Ramos (cell line): ENCODE results near the gene TEX44.

Experiments
- in situ Hi-C: fragments of 300-500 bp; cut with MboI; formaldehyde crosslinking; loops from one replicate; pipeline ENCODE4 v1.14.3; 2022; ENCODE audit warnings: low sequenced_read_pairs; ENCODE audit not compliant: unreplicated experiment

TEX44 gene

GRCh38 chr2:231622963-231623362, 30.3 kb downstream of the TEX44 start:
- in situ Hi-C loops, result no loop called here

GRCh38 chr2:231626449-231626848, 33.8 kb downstream of the TEX44 start:
- in situ Hi-C loops, result no loop called here

GRCh38 chr2:231627384-231628120, 34.9 kb downstream of the TEX44 start:
- in situ Hi-C loops, result no loop called here

- in situ Hi-C loops, result no loop called here
Observed at GRCh38 chr2:231632559-231633142, 40.0 kb downstream of the TEX44 start.

GRCh38 chr2:231633241-231633976, 40.7 kb downstream of the TEX44 start:
- in situ Hi-C loops, result no loop called here

GRCh38 chr2:231634412-231634811, 41.7 kb downstream of the TEX44 start:
- in situ Hi-C loops, result no loop called here

GRCh38 chr2:231634951-231635875, 42.5 kb downstream of the TEX44 start:
- in situ Hi-C loops, result no loop called here

GRCh38 chr2:231640241-231640640, 47.6 kb downstream of the TEX44 start:
- in situ Hi-C loops, result no loop called here

GRCh38 chr2:231640641-231641111, 48.0 kb downstream of the TEX44 start:
- in situ Hi-C loops, result no loop called here

GRCh38 chr2:231642631-231643494, 50.2 kb downstream of the TEX44 start:
- in situ Hi-C loops, result no loop called here

GRCh38 chr2:231643495-231643888, 50.8 kb downstream of the TEX44 start:
- in situ Hi-C loops, result no loop called here
